Midbrain (tissue), 1 donor: ENCODE data around the gene STUB1.
"Not testable (repeated sequence)": the region's sequence is repeated elsewhere in the genome, so short reads cannot be mapped to it uniquely, and the experiment has no call there.

ENCODE experiments used
- DNase-seq: peaks from one replicate; lab custom pipeline; 2025; lab: John Stamatoyannopoulos, UW

Gene STUB1

GRCh38 chr16:711548-712320, 31.5 kb downstream of the STUB1 start:
- DNase-seq: peak; percentile 76

- not testable (repeated sequence) for DNase-seq
Measured at GRCh38 chr16:712740-713250, 32.6 kb downstream of the STUB1 start.

- no peak for DNase-seq
Measured at GRCh38 chr16:714079-714478, 33.9 kb downstream of the STUB1 start.

GRCh38 chr16:714558-715476, 34.6 kb downstream of the STUB1 start, which contains the start of gene METRN:
Gene METRN (plus strand): TSS chr16:715118. CDS start chr16:715290, 172 bp downstream.
- DNase-seq: peak; percentile 90

GRCh38 chr16:715477-716199, 35.4 kb downstream of the STUB1 start:
- peak; percentile 22 for DNase-seq

GRCh38 chr16:716200-716568, 36.0 kb downstream of the STUB1 start:
- peak; percentile 94 for DNase-seq

GRCh38 chr16:716768-717325, 36.6 kb downstream of the STUB1 start:
- no peak for DNase-seq

GRCh38 chr16:717450-718245, 37.4 kb downstream of the STUB1 start:
- DNase-seq: no peak

- DNase-seq: no peak
Measured at GRCh38 chr16:718389-718788, 38.2 kb downstream of the STUB1 start.

- DNase-seq: no peak
Measured at GRCh38 chr16:718922-719321, 38.7 kb downstream of the STUB1 start.

- no peak for DNase-seq
Measured at GRCh38 chr16:719815-720446, 39.7 kb downstream of the STUB1 start.

GRCh38 chr16:720447-720989, 40.3 kb downstream of the STUB1 start:
- peak; percentile 58 for DNase-seq

- peak; percentile 83 for DNase-seq
Measured at GRCh38 chr16:720990-721764, 41.0 kb downstream of the STUB1 start, which contains the start of gene ANTKMT. Gene ANTKMT (plus strand): TSS chr16:721146. CDS start chr16:721275, 129 bp downstream.

GRCh38 chr16:721765-722540, 41.7 kb downstream of the STUB1 start:
- no peak for DNase-seq

- no peak for DNase-seq
Measured at GRCh38 chr16:722835-723633, 42.8 kb downstream of the STUB1 start.

- no peak for DNase-seq
Measured at GRCh38 chr16:723695-724094, 43.5 kb downstream of the STUB1 start.
